ENCODE results near the gene KLHL4.

DNA sequence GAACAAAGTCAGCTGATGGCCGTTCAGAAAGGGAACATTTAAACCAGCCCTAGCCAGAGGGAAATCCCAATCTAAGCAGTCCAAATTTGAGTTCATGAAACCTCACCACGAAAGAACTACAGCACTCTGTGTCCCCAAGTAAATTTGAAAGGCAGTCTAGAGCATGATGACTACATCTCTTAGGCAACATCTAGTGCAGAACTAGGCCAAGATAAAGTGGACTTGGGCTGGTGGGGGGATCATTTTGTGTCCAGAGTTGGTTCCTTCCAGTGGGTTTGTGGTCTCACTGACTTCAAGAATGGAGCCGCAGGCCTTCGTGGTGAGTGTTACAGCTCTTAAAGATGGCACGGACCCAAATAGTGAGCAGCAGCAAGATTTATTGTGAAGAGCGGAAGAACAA is 64.9 kb downstream of the KLHL4 start:
- TF ChIP-seq CTCF (IDR thresholded peaks at IDR 0.05; ENCODE audit: low read length) (no peak), EZH2 (optimal IDR thresholded peaks at IDR 0.05; ENCODE audit: low read depth, low read length) (no peak)
